Frontal cortex (tissue), 4 donors: Measurements from ENCODE around the gene CD244. TPM values are rescaled to one million over a fixed set of nuclear protein-coding genes. Genes with fewer than 3 reads are reported as not detected.

ENCODE experiments used
- DNase-seq, 2 donors: peaks; one replicate each; pipeline ENCODE4 v3.0.0; 2012; ENCODE audit warnings: low spot score in 2 of 2
- FAIRE-seq: peaks from 2 replicates; lab custom pipeline; 2012; peaks lifted over from hg19 to GRCh38; lab: Jason Lieb, UNC
- total RNA-seq: library from RNA; depleted of rRNA; stranded (reverse); fragments of >200 nt; gene quantifications from one replicate; pipeline ENCODE4 v1.2.3, GENCODE V29; 2014
- donor health status: control.
- donor health status: control.
- donor health status: control.

Gene CD244
- total RNA-seq, 1 donor from 2014 or later = not detected

DNA sequence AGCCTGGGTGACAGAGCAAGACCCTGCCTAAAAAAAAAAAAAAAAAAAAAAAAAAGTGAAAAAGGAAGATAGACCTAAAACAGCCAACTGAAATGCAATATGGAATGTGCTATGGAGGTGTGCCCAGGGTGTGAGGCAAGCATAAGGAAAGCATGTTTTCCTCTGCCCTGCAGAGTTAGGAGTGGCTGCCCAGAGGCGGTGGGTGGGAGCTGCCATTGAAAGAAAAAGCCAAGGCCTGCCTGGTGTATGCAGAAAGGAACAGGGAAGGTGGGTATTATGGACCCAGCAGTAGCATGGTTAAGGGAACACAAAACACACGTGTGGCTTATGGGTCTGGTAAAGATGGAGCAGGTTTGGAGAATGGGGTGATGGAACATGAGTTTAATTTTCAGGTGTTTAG is 8.9 kb downstream of the CD244 start:
- FAIRE-seq (no peak), DNase-seq (no peak)

DNA sequence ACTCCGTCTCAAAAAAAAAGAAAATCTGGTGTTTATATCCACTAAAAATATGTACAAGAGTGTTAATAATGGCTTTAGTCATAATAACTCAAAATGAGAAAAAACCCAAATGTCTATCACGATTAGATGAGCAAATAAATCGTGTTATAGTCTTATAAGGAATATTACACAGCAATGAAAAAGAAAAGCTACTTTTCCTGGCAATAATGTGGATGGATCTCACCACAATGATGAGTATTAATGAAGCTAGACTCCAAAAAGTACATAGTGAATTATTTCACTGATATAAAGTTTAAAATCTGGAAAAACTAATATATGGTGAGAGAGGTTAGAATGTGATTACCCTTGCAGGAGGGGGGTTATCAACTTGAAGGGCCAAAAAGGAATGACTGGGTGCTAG is 9.7 kb downstream of the CD244 start:
- no peak for FAIRE-seq
- no peak for DNase-seq

DNA sequence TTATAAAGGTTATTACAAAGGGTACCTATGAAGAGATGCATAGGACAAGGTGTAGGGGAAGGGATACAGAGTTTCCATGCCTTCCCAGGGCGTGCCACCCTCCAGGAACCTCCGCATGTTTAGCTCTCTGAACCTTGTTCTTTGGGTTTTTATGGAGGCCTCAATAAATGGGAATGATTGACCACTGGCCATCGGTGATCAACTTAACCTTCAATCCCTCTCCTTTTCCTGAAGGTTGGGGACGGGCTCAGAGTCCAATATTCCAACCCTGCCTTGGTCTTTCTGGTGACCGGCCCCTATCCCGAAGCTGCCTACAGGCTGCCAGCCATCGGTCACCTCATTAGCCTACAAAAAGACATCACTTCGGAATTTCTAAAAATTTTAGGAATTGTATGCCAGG is 11.7 kb downstream of the CD244 start:
- FAIRE-seq (no peak), DNase-seq (no peak)

DNA sequence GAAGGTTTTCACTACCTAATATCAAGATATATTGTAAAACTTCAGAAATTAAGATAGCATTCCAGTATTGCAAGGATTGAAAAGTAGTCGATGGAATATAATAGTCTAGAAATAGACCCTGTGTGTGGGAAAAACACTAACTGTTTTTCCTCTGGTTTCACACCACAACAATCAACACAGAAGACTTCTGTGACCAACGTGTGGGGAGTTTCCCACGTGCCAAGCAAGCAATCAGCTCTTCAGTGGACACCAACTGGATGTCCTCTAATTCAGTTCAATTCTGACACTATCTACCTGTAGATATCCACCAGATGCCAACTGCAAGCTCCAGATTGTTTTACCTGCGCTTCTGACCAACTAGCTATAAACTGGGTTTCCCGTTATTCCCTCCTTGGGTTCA is 12.1 kb downstream of the CD244 start:
- FAIRE-seq = no peak
- no peak for DNase-seq

DNA sequence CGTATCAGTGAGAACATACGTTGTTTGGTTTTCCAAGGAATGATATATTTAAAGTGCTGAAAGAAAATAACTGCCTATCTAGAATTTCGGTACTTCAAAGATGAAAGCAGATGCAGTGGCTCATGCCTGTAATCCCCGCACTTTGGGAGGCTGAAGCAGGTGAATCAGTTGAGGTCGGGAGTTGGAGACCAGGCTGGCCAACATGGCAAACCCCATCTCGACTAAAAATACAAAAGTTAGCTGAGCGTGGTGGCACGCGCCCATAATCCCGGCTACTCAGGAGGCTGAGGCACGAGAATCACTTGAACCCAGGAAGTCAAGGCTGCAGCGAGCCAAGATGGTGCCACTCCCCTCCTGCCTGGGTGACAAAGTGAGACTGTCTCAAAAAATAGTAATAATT is 16.4 kb downstream of the CD244 start:
- FAIRE-seq = no peak
- no peak for DNase-seq

DNA sequence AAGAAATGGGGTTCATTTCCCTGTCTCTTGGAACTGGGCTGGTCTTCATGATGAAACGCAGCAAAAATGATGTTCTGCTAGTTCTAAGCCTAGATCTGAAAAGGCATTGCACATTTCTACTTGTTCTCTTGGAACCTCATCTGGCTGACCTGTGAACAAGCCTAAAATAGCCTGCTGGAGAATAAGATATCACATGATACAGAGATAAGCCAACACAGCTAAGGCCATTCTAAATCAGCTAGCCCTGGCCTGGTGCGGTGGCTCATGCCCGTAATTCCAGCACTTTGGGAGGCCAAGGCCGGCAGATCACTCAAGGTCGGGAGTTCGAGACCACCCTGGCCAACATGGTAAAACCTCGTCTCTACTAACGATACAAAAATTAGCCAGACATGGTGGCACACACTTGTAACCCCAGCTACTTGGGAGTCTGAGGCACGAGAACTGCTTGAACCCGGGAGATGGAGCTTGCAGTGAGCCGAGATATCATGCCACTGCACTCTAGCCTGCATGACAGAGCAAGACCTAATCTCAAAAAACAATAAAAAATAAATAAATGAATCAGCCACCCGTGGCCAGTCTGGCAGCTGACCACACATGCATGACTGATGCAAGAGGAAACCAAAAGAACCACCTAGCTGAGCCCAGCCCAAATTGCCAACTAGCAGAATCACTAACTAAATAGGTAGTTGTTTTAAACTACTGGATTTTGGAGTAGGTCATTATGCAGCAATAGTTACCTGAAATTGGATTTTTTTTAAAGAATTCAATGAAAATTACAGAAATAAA is 18.0 kb downstream of the CD244 start:
- DNase-seq = no peak
- no peak for FAIRE-seq

DNA sequence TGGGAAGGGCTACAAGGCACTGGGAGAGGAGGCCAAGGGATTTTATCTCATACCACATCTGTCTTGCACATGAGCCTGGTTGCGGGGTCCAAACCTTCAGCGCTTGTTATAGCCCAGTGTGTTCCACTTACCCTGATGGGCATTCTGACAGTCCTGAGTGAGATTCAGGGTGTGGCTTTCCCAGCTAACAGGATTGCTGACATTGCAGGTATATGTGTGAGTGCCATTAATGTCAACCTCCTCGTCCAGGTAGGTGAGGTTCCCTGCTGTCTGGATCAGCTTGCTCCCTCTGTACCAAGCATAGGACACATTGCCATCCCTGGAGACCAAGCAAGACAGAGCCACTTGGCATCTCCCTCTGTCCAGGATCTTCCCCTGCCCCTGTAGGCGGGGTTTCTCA is 21.6 kb downstream of the CD244 start:
- FAIRE-seq (no peak), DNase-seq (no peak)

DNA sequence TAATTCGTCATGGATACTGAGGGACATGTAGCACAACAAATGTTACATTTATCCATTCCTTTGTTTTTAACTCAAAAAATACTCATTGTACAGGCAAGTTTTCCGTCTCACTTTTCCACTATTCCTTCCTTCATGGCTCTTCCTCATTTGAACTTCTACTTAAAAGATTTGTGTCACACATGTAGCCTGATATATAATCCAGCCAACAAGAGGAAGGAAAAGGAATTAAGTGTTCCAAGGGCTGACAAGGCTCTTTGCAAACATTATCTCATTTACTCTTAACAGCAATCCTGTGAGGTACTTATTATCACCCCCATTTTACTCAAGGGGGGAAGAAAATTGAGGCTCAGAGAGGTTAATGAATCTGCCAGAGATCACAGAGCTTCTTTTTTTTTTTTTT is 22.9 kb downstream of the CD244 start:
- FAIRE-seq (no peak), DNase-seq (no peak)

DNA sequence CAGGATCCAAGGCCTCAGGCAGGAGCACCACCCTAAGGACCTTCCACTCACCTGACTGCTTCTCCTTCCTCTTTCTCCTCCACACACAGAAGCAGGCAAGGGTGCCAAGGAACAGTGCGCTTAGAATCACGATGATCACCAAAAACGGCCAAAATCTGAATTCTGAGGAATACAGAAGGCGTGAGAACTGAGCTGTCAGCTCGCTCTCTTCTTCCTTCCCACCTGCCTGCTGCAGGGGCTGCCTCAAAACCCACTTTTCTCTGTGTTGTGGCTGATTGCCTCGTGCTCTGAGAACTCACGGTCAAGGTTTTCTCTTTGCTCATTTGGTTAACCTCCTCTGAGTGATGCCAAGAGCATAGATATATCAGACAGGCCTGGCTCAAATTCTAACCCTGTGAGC is 23.8 kb downstream of the CD244 start:
- DNase-seq (no peak), FAIRE-seq (no peak)

DNA sequence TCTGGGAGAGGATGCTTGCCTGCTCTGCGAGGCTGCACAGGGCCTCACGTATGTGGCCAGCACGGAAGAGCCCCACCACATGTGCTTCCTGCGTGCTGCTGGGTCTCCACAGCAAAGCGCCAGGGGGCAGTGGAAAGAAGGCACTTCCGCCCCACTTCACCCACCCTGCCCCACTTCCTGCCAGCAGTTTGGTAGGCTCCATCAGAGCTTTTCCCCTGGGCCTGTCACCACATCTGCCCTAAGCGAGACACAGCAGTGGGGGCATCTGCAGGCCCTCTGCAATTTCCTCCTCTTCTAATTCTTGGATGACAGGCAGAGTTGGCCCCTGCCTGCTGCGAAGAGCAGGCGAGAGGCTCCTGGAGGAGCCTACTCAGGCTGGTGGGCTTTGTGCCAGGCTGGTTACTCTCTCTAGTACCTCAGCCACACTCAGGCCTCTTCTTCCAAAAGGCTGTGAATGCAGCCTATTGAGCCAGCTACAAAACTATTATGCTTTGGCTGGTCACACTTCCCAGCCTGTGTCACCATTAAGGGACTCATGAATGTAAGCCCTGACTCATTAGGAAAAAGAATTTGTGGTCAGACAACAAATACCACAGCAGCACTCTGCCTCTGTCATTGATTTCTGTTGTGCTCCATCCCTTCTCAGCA is 25.0 kb downstream of the CD244 start:
- FAIRE-seq (no peak), DNase-seq (peak in 1 of 2 donors; percentile 8)

DNA sequence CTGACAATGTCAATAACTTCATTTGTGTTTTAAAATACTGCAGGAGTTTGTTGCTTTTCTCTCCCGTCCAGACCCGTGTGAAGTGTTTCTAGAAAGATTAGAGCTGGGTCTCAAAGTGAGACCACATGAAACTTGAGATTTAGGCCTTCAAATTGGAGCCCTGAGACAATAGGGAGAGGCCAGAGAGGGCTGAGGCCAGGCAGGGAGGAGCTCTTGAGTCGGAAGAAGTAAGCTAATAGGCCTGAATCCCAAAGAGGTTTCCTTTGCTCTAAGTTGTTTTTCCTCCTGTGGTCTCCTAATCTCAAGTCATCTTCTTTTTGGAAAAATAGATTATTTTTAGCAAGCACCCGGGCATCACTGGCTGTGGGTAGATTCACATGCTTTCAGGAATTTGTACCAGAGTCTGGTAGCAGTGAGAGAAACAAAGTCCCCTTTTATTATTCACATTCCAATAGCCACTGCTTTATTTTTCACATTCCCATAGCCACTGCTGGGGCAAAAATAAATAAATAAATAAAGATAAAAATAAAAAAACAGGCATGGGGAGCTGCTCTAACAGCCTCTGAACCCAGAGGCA is 25.6 kb downstream of the CD244 start:
- no peak for DNase-seq

DNA sequence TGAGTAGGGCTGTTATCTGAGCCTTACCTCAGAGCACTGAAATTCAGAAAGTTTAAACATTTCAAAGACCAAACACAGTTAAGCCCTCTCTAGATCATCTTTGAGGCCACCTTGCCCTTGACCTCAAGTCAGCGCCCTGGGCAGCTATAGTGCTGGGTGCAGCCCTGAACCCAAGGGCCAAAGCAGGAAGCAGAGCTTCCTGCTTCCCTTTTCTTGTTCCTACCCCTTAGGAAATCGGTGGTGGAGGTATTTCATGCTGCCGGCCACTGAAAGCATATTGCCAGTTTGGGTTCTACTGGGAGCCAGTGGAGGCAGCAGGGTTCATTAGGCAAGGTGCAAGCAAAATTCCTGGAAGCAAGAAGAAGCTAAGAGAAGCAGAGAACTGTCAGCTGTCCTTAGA is 26.1 kb downstream of the CD244 start:
- FAIRE-seq (no peak), DNase-seq (no peak)

More for the DNA sequence above, 25.6 kb downstream of the CD244 start:
- FAIRE-seq = no peak

DNA sequence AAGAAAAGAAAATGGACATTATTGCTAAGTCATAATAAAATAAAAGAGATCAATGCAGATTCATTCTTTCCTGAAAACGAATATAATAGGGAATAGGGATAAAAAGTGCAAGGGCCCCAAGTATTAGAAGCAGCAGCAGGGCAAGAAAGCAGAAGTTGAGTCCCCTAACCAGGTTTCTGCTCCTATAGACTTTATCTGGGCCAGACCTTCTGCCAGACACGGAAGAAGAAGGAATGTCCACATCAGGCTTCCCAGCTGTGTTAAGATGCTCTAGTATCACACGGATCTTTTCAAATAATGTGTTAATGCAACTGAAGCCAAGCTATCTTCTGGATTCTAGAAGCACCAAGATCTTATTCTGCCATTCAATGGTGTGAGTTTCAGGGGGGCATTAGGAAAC is 26.9 kb downstream of the CD244 start:
- DNase-seq (no peak), FAIRE-seq (no peak)

DNA sequence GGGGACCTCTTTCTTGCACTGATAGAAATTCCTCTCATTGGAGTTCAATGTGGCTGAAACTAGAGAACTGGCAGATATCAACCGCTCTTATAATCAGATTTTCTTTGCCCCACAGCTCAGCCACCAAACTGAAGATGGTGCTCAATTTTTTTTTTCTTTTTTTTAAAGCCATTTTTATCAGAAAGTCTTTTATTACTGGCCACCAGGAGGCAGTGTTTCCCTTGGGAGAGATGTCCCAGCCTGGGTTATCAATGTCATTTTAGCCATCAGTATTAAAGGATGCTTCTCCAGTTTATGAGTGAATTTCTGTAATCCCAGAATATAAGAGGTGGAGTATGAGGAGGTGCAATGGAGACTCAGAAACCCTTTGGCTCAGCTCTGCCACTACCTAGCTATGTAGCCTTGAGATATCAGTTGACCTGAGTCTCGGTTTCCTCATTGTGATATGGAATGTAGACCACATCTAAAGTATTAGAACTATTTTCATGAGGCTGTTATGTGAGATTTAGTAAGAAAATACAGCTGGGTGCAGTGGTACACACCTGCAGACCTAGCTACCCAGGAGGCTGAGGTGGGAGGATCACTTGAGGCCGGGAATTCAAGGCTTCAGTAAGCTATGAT is 27.6 kb downstream of the CD244 start:
- DNase-seq = no peak
- FAIRE-seq = no peak

DNA sequence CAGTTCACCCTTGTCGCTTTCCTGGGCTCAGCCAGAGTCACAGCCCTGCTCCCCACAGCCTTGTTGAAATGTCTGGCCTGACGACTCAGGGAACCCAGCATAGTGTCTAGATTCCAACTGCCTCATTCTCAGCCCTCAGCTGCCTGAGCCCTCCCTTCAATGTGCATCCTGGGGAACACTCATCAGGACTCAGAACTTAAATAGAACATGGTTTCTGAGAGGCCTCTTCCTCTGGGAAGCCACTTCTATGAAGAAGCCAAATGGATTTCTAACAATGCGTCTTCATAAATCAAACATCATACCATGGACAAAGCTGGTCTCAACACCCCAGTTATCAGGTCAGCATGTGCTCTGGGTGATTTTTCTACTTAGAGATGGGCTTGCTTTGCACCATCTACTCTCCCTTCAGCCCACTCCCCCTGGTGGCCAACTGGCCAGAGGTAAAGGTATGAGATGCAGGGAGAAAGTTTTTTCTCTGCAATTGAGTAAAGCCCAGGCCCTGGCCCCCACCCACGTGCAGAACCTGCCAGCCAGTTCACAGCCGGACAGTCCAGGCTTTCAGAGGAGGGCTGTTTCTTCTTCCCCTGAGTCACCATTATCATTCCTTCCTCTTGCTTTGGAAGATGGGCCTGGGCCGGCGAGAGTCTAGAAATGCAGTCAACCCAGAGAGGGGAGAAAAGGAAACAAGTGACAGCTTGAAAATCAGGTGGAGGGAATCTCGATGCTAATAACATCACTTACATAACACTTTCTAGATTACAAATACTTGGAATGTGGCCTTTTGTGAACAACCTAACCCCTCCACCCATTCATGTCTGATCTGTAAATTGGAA is 32.1 kb downstream of the CD244 start:
- FAIRE-seq = no peak
- DNase-seq = no peak

DNA sequence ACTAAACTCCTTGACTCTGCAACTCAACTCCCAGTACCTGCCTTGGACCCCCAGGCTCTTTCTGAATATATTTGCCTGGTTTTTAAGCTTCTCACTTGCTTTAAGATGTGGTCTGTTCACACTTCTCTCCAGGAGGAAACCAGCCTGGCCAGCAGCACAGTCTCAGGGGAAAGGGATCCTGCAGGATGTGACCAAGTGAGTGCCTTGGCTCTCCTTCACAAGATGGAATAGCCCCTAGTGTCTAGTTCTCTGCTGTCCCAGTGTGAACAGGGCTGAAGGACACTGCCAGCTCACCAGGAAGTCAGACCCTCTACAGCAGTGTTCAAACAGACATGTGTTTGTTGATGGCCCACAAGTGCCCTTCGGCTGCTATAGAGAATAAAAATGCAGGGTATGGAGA is 32.9 kb downstream of the CD244 start:
- FAIRE-seq = no peak
- no peak for DNase-seq

DNA sequence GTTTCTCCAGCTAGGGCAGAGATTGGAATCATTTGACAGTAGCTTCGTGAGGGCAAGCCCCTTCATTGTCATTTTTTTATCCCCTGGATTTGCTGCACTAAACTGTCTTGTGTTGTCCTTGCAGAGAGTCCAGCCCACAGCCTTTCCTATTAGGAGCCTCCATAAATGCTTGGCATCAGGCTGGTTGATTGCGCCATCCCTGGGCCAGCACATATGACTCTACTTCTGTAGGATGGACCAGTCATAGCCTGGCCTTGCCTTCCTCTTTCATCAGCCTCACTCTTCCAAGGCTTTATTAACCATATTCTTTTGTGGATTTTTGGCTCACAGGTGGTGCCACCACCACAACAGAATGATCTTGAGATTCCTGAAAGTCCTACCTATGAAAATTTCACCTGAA is 35.3 kb downstream of the CD244 start:
- FAIRE-seq (no peak), DNase-seq (no peak)

DNA sequence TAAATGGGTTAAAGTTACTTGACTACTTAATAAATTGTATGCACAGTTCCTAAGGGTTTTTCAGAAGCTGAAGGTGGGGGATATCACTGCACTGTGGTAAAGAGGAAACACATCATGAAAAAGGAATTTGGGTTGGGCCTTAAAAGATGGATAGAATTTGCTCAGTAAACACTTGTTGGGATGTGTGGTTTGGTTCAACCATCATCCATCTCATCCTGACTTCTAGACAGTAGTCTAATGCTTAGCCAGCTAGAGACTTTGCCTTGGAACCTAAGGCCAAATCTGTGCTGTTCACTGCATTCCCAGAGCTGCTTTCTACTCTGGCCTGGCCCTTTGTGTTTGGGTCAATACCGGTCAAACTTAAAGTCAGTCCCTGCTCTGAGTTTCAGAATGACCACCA is 36.1 kb downstream of the CD244 start:
- no peak for FAIRE-seq
- DNase-seq = no peak

DNA sequence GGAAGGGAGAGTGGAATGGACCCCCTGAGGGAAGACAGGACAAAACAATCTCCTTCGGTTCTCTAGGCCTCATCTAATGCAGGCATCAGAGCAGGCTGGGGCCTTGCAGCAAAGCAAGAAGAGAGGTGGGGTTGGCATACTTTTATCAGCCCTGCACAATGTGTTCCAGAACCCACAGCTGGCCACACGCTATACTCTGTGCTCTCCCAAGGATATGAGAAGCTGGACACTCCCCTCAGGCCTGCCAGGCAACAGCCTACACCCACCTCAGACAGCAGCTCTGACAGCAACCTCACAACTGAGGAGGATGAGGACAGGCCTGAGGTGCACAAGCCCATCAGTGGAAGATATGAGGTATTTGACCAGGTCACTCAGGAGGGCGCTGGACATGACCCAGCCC is 39.4 kb downstream of the CD244 start:
- FAIRE-seq = no peak
- no peak for DNase-seq

DNA sequence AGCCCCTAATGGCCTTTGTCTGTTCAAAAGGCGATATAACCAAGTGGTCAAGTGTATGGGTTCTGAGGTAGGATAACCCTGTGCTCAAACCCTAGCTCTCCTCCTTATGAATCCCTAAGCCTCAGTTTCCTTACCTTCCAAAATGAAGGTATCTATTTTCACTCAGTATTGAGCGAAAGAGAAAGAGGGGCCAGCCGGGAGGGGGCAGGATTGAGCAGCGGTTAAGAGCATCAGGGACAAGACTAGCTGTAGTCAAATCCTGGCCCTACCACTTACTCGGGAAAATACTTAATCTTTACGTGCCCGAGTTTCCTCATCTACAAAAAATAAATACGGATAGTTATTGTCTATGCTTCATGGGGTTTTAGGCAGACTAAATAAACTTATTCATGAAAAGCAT is 41.1 kb downstream of the CD244 start:
- DNase-seq = no peak
- FAIRE-seq = no peak
